Measurements from ENCODE around the gene HSD17B2. TPM values are rescaled to one million over a fixed set of nuclear protein-coding genes. Genes with fewer than 3 reads are reported as not detected.

The HSD17B2 gene
- total RNA-seq, 4 donors from 2014 or later: 0.22 to 0.29 TPM; not detected in 2

DNA sequence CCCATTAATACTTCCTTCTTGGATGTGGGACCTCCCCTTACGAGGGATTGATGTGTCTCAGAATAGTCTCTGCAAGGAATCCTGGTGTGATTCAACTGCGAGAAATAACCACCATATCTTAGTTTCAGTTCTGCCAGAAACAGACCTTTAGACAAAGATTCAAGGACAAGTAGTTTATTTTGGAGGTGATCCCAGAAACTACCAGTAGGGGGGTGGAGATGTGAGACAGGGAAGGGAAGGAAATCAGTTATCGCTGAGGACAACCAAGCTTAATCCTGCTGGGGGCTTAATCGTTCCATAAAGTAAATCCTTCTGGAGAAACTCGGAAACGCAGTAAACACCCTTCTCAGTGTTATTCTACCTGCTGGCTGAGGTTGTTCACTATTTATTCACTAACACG, 18.8 kb upstream of the HSD17B2 start:
- DNase-seq (no peak), ATAC-seq (no peak)
- TF ChIP-seq CTCF (IDR thresholded peaks at IDR 0.05 in 4 of 5, conservative IDR thresholded peaks at IDR 0.05 in 1 of 5) (peak in 2 of 5 experiments; percentile 17 to 22), POLR2A (IDR thresholded peaks at IDR 0.05) (no peak)
- H3K4me1 ChIP-seq: no peaks in the 10 kb centered on the region
- in situ Hi-C loops (cut with MboI; ENCODE audit: low sequenced_read_pairs in 4 of 4): loop anchor here in 1 of 4 donors (25.0 kb wide), 1 partner anchor 96 kb away; no protein-coding TSS in a partner anchor
- intact Hi-C loops (cut with DNase I; ENCODE audit: low total_unique reads): no loop called here
- H3K9me3 ChIP-seq: no peaks in the 10 kb centered on the region
- H3K36me3 ChIP-seq: no peaks in the 10 kb centered on the region
- H3K4me3 ChIP-seq: no peak overlapping the region
- peaks cover 0 to under 1% (median 0%) of the 10 kb centered on the region in 3 donors for H3K27me3 ChIP-seq
- no peak overlapping the region for H3K27ac ChIP-seq

GRCh38 chr16:82016964-82017363, 18.1 kb upstream of the HSD17B2 start:
- Histone ChIP-seq H3K4me1 (no peaks in the 10 kb centered on the region), H3K4me3 (no peak overlapping the region), H3K27ac (no peak overlapping the region), H3K36me3 (no peaks in the 10 kb centered on the region), H3K9me3 (no peaks in the 10 kb centered on the region), H3K27me3 (no peaks in the 10 kb centered on the region)
- in situ Hi-C loops (cut with MboI; ENCODE audit: low sequenced_read_pairs in 4 of 4): loop anchor here in 1 of 4 donors (25.0 kb wide), 1 partner anchor 95 kb away; no protein-coding TSS in a partner anchor
- ATAC-seq (no peak), DNase-seq (no peak)
- TF ChIP-seq CTCF (IDR thresholded peaks at IDR 0.05 in 4 of 5, conservative IDR thresholded peaks at IDR 0.05 in 1 of 5) (no peak), POLR2A (IDR thresholded peaks at IDR 0.05) (no peak)
- intact Hi-C loops (cut with DNase I; ENCODE audit: low total_unique reads): no loop called here

DNA sequence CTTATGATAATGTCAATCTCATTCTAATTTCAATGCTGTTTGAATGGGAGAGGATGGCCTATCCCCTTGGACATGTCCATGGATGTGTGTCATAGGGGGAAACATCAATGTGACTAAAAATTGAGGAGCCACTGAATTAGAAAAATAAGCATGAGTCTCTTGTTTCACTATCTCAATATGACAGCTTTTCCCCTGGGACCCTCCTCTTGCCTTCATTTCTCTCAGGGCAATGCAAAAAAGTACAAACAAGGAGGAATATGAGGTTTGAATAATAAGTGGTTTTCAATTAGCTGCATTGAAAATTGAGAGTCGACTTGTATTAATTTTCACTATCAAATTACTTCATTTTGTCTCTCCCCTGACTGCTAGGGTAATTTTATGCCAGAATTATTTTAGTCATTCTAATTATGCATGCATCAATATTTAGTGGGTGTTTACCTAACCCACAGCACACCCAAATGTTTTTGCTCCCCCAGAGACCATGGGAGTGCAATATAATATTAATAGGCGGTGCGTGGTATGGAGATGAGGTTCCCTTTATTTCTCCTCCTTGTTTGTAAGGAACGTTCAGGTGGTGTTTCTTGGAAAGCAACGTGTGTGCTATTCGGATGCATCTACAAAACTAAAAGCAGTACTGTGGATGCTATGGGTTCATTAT, 17.0 kb upstream of the HSD17B2 start:
- Histone ChIP-seq H3K4me1 (no peaks in the 10 kb centered on the region), H3K27me3 (no peaks in the 10 kb centered on the region), H3K4me3 (no peak overlapping the region), H3K27ac (no peak overlapping the region), H3K36me3 (no peaks in the 10 kb centered on the region), H3K9me3 (no peaks in the 10 kb centered on the region)
- TF ChIP-seq CTCF (IDR thresholded peaks at IDR 0.05 in 4 of 5, conservative IDR thresholded peaks at IDR 0.05 in 1 of 5) (no peak), POLR2A (IDR thresholded peaks at IDR 0.05) (no peak)
- ATAC-seq: no peak
- in situ Hi-C loops (cut with MboI; ENCODE audit: low sequenced_read_pairs in 4 of 4): loop anchor here in 1 of 4 donors (25.0 kb wide), 1 partner anchor 94 kb away; no protein-coding TSS in a partner anchor
- no peak for DNase-seq
- intact Hi-C loops (cut with DNase I; ENCODE audit: low total_unique reads): no loop called here

DNA sequence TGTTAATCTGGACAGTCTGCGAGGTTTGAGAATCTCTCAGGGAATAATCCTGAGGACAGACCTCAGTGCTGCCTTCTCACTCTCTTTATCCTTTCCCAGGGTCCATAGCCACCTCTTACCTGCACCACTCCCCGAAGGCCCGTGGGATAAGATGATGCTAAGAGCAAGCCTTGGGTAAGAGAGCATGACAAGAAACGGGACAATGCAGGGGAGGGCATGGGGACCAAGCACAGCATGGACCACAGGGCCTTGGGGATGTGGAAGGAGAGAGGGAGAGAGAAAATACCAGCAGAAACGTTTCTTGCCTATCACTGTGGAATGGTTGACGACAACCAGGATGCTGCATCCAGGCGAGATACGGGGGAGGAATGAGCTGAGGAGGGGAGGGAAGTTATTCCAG, 15.5 kb upstream of the HSD17B2 start:
- intact Hi-C loops (cut with DNase I; ENCODE audit: low total_unique reads): no loop called here
- no peaks in the 10 kb centered on the region for H3K36me3 ChIP-seq
- ATAC-seq: no peak
- no peak for DNase-seq
- TF ChIP-seq POLR2A (IDR thresholded peaks at IDR 0.05) (no peak), CTCF (IDR thresholded peaks at IDR 0.05 in 4 of 5, conservative IDR thresholded peaks at IDR 0.05 in 1 of 5) (no peak)
- no peak overlapping the region for H3K4me3 ChIP-seq
- no peaks in the 10 kb centered on the region for H3K27me3 ChIP-seq
- no peaks in the 10 kb centered on the region for H3K4me1 ChIP-seq
- in situ Hi-C loops (cut with MboI; ENCODE audit: low sequenced_read_pairs in 4 of 4): loop anchor here in 1 of 4 donors (25.0 kb wide), 1 partner anchor 93 kb away; no protein-coding TSS in a partner anchor
- H3K27ac ChIP-seq: no peak overlapping the region
- H3K9me3 ChIP-seq: no peaks in the 10 kb centered on the region

All from gastrocnemius medialis (tissue), 4 donors.